ENCODE measurements around the gene CDK15. TPM values are rescaled to one million over a fixed set of nuclear protein-coding genes. Genes with fewer than 3 reads are reported as not detected.

Gene CDK15
- total RNA-seq, 1 donor from 2014 or later = 0.70 TPM

GRCh38 chr2:201881741-201882140 is 75.4 kb downstream of the CDK15 start:
- no peak overlapping the region for H3K27ac Mint-ChIP-seq (ENCODE audit: unreplicated experiment)
- DNase-seq (ENCODE audit: extremely low spot score, unreplicated experiment) = no peak
- H3K27me3 Mint-ChIP-seq (ENCODE audit: unreplicated experiment) = no peaks in the 10 kb centered on the region
- TF ChIP-seq CTCF (IDR thresholded peaks at IDR 0.05) = no peak
- H3K9me3 Mint-ChIP-seq (ENCODE audit: unreplicated experiment) = no peaks in the 10 kb centered on the region
- H3K36me3 Mint-ChIP-seq (ENCODE audit: unreplicated experiment) = no peaks in the 10 kb centered on the region
- H3K4me1 Mint-ChIP-seq (ENCODE audit: unreplicated experiment) = peaks cover 33% of the 10 kb centered on the region
- H3K4me3 Mint-ChIP-seq (ENCODE audit: unreplicated experiment) = peak overlapping the region; percentile 45

GRCh38 chr2:201882353-201883090 is 76.2 kb downstream of the CDK15 start:
- no peaks in the 10 kb centered on the region for H3K9me3 Mint-ChIP-seq (ENCODE audit: unreplicated experiment)
- peak overlapping the region; percentile 36 for H3K27ac Mint-ChIP-seq (ENCODE audit: unreplicated experiment)
- DNase-seq (ENCODE audit: extremely low spot score, unreplicated experiment) = no peak
- no peaks in the 10 kb centered on the region for H3K27me3 Mint-ChIP-seq (ENCODE audit: unreplicated experiment)
- H3K4me3 Mint-ChIP-seq (ENCODE audit: unreplicated experiment) = peak overlapping the region; percentile 45
- no peaks in the 10 kb centered on the region for H3K36me3 Mint-ChIP-seq (ENCODE audit: unreplicated experiment)
- H3K4me1 Mint-ChIP-seq (ENCODE audit: unreplicated experiment) = peaks cover 35% of the 10 kb centered on the region
- no peak for TF ChIP-seq CTCF (IDR thresholded peaks at IDR 0.05)

- TF ChIP-seq CTCF (IDR thresholded peaks at IDR 0.05) = no peak
- H3K4me1 Mint-ChIP-seq (ENCODE audit: unreplicated experiment) = peaks cover 47% of the 10 kb centered on the region
- H3K27ac Mint-ChIP-seq (ENCODE audit: unreplicated experiment) = no peak overlapping the region
- H3K27me3 Mint-ChIP-seq (ENCODE audit: unreplicated experiment) = no peaks in the 10 kb centered on the region
- DNase-seq (ENCODE audit: extremely low spot score, unreplicated experiment) = no peak
- no peak overlapping the region for H3K4me3 Mint-ChIP-seq (ENCODE audit: unreplicated experiment)
- H3K36me3 Mint-ChIP-seq (ENCODE audit: unreplicated experiment) = no peaks in the 10 kb centered on the region
- no peaks in the 10 kb centered on the region for H3K9me3 Mint-ChIP-seq (ENCODE audit: unreplicated experiment)
Measured at GRCh38 chr2:201883606-201884369, 77.5 kb downstream of the CDK15 start.

- Mint-ChIP-seq H3K9me3 (ENCODE audit: unreplicated experiment) (no peaks in the 10 kb centered on the region), H3K27ac (ENCODE audit: unreplicated experiment) (no peak overlapping the region), H3K4me1 (ENCODE audit: unreplicated experiment) (peaks cover 35% of the 10 kb centered on the region), H3K36me3 (ENCODE audit: unreplicated experiment) (no peaks in the 10 kb centered on the region), H3K27me3 (ENCODE audit: unreplicated experiment) (no peaks in the 10 kb centered on the region), H3K4me3 (ENCODE audit: unreplicated experiment) (no peak overlapping the region)
- no peak for TF ChIP-seq CTCF (IDR thresholded peaks at IDR 0.05)
- no peak for DNase-seq (ENCODE audit: extremely low spot score, unreplicated experiment)
Measured at GRCh38 chr2:201886504-201886903, 80.2 kb downstream of the CDK15 start.

- Mint-ChIP-seq H3K27ac (ENCODE audit: unreplicated experiment) (no peak overlapping the region), H3K4me1 (ENCODE audit: unreplicated experiment) (peaks cover 21% of the 10 kb centered on the region), H3K9me3 (ENCODE audit: unreplicated experiment) (no peaks in the 10 kb centered on the region), H3K36me3 (ENCODE audit: unreplicated experiment) (no peaks in the 10 kb centered on the region), H3K4me3 (ENCODE audit: unreplicated experiment) (peak overlapping the region; percentile 71), H3K27me3 (ENCODE audit: unreplicated experiment) (no peaks in the 10 kb centered on the region)
- no peak for DNase-seq (ENCODE audit: extremely low spot score, unreplicated experiment)
- no peak for TF ChIP-seq CTCF (IDR thresholded peaks at IDR 0.05)
Measured at GRCh38 chr2:201887773-201888425, 81.6 kb downstream of the CDK15 start.
